GM10266 (cell line): ENCODE results near the gene NEAT1.

Experiments used
- DNase-seq: peaks from one replicate; pipeline ENCODE4 v3.0.0; 2012; ENCODE audit errors: extremely low spot score
- TF ChIP-seq, protein P1 (sequence below): IDR thresholded peaks from 2 replicates; pipeline ENCODE4 v1.5.1; 2012; ENCODE audit warnings: mild to moderate bottlenecking, low read depth; ENCODE audit not compliant: control insufficient read depth, insufficient read depth; ENCODE audit errors: missing control alignments

The NEAT1 gene

GRCh38 chr11:65419772-65420481, 2.7 kb upstream of the NEAT1 start:
- no peak for DNase-seq
- TF ChIP-seq, protein P1, sequence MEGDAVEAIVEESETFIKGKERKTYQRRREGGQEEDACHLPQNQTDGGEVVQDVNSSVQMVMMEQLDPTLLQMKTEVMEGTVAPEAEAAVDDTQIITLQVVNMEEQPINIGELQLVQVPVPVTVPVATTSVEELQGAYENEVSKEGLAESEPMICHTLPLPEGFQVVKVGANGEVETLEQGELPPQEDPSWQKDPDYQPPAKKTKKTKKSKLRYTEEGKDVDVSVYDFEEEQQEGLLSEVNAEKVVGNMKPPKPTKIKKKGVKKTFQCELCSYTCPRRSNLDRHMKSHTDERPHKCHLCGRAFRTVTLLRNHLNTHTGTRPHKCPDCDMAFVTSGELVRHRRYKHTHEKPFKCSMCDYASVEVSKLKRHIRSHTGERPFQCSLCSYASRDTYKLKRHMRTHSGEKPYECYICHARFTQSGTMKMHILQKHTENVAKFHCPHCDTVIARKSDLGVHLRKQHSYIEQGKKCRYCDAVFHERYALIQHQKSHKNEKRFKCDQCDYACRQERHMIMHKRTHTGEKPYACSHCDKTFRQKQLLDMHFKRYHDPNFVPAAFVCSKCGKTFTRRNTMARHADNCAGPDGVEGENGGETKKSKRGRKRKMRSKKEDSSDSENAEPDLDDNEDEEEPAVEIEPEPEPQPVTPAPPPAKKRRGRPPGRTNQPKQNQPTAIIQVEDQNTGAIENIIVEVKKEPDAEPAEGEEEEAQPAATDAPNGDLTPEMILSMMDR, result no peak

DNA sequence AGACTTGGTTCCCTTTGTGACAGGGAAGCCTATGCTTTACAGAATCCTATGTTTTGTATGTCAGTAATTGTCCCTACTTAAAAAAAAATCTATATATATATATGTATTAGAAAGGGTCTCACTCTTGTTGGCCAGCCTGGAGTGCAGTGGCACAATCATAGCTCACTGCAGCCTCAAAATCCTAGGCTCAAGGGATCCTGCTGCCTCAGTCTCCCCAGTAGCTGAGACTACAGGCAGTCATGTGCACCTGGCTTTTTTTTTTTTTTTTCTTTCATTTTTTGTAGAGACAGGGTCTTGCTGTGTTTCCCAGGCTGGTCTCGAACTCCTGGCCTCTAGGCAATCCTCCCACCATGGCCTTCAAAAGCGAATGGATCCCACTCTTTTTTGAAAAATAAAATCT, 2.1 kb upstream of the NEAT1 start:
- DNase-seq, result no peak
- TF ChIP-seq, protein P1, result no peak

DNA sequence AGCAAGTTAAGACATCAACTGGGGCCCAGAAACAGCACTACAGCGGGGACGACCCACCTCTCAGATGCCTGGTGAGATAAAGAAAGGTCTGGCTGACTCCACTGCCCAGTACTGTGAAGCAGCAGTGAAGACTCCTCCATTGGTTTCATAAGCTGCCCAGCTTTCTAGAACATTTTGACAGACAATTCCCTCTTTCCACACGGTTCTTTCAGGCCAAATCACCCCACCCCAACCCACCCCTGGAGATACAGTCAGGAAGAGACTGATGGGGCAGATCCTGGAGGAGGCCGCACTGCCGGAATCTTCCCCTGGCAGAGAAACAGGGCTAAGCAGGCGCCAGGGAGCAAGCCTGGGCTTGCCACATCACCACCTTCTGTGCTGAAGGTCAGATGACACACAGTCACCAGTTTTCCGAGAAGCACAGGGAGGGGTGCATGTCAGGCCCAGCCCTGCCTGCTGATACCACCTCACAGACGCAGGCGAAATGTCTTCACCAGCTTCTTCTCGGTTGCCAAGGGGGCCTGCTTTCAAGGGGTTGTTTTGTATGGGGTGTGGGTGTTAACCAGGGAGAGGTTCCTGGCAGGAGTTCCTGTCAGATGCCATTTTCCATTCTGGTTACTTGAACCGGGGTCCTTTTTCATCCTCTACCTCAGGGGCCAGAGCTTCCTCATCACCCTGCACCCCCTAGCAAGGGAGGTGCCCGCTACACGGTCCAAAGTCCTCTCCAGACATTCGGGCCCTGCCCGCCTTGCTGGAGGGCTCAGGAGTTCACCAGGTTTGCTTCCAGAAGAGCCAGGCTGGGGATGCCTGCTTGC, 1.4 kb upstream of the NEAT1 start:
- TF ChIP-seq, protein P1, result no peak
- no peak for DNase-seq

- peak; percentile 82 for DNase-seq
- TF ChIP-seq, protein P1, result no peak
Observed at GRCh38 chr11:65421794-65422632, 585 bp upstream of the NEAT1 start.

GRCh38 chr11:65423516-65424204, 1.1 kb downstream of the NEAT1 start:
- TF ChIP-seq, protein P1, result no peak
- no peak for DNase-seq

- TF ChIP-seq, protein P1, result no peak
- no peak for DNase-seq
Observed at GRCh38 chr11:65424205-65425104, 1.9 kb downstream of the NEAT1 start.
